Ectodermal cell (in vitro differentiated cells): ENCODE results near the gene UBASH3B.

Experiments
- H3K27ac ChIP-seq: 2 replicates; pipeline ENCODE4 v1.7.0; 2013; ENCODE audit warnings: mild to moderate bottlenecking, low read depth, low read length; ENCODE audit not compliant: insufficient read depth, poor library complexity, severe bottlenecking
- H3K27me3 ChIP-seq: 2 replicates; pipeline ENCODE4 v1.7.0; 2013; ENCODE audit warnings: mild to moderate bottlenecking, low read length; ENCODE audit not compliant: insufficient read depth, control insufficient read depth, poor library complexity, severe bottlenecking
- H3K36me3 ChIP-seq: one replicate; pipeline ENCODE4 v1.7.0; 2013; ENCODE audit warnings: low read length; ENCODE audit not compliant: control insufficient read depth, insufficient read depth
- H3K4me1 ChIP-seq: one replicate; pipeline ENCODE4 v1.7.0; 2013; ENCODE audit warnings: low read length; ENCODE audit not compliant: control insufficient read depth, insufficient read depth
- H3K4me3 ChIP-seq: 2 replicates; pipeline ENCODE4 v1.7.0; 2013; ENCODE audit warnings: low read depth, low read length, control low read depth; ENCODE audit not compliant: insufficient read depth
- H3K9me3 ChIP-seq: 2 replicates; pipeline ENCODE4 v1.7.0; 2013; ENCODE audit warnings: mild to moderate bottlenecking, low read length, moderate library complexity; ENCODE audit not compliant: control insufficient read depth
- WGBS, 2 experiments: methylation state at CpG; one replicate each; pipeline ENCODE4 v1.1.7; 2013; ENCODE audit warnings: missing lambda C conversion rate in 2 of 2; 5-methylcytosine and 5-hydroxymethylcytosine counted together

The UBASH3B gene

GRCh38 chr11:122646549-122647340 is 8.8 kb upstream of the UBASH3B start:
- Histone ChIP-seq H3K9me3 (no peaks in the 10 kb centered on the region), H3K4me3 (no peak overlapping the region), H3K27ac (no peak overlapping the region), H3K27me3 (no peaks in the 10 kb centered on the region), H3K36me3 (no peaks in the 10 kb centered on the region), H3K4me1 (no peaks in the 10 kb centered on the region)
- WGBS, 2 experiments, result 87 to 90% methylated on average over 6 of the region's 6 CpGs

DNA sequence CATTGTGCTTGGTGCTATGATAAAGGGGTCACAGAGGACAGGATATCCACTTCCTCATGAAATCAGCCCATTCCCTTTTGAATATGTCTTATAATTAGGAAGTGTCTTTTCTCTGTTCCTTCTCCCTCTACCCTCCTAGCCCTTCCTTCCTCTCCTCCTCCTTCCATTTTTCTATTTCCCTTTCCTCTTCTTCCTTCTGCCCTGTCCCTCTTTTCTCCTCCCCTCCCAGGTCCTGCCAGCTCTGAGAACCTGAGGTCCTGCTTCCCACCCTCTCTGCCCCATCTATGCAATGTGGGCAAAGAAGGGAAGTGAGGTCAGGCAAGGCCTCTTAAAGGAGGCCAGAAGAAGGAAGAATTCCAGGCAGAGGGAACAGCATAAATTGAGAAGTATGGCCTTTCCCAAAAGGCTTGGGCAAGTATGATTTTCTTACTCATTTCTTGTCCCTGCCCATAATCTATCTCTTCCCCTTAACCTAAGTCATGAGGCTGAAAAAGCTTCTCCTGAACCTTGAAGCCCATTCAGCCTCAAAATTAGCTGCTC is 7.7 kb upstream of the UBASH3B start:
- Histone ChIP-seq H3K9me3 (no peaks in the 10 kb centered on the region), H3K4me3 (no peak overlapping the region), H3K4me1 (no peaks in the 10 kb centered on the region), H3K36me3 (no peaks in the 10 kb centered on the region), H3K27ac (no peak overlapping the region), H3K27me3 (no peaks in the 10 kb centered on the region)

GRCh38 chr11:122649116-122649515 is 6.4 kb upstream of the UBASH3B start:
- Histone ChIP-seq H3K4me1 (no peaks in the 10 kb centered on the region), H3K4me3 (no peak overlapping the region), H3K9me3 (no peaks in the 10 kb centered on the region), H3K36me3 (no peaks in the 10 kb centered on the region), H3K27ac (no peak overlapping the region), H3K27me3 (peaks cover 7% of the 10 kb centered on the region)
- WGBS, 2 experiments, result 94 to 99% methylated on average over 3 of the region's 3 CpGs

- Histone ChIP-seq H3K27ac (no peak overlapping the region), H3K36me3 (no peaks in the 10 kb centered on the region), H3K4me3 (no peak overlapping the region), H3K4me1 (no peaks in the 10 kb centered on the region), H3K9me3 (no peaks in the 10 kb centered on the region), H3K27me3 (peaks cover 22% of the 10 kb centered on the region)
- 14 to 25% methylated on average over 1 of the region's 1 CpG for WGBS, 2 experiments
These were observed 4.9 kb upstream of the UBASH3B start for GRCh38 chr11:122650619-122651018.

DNA sequence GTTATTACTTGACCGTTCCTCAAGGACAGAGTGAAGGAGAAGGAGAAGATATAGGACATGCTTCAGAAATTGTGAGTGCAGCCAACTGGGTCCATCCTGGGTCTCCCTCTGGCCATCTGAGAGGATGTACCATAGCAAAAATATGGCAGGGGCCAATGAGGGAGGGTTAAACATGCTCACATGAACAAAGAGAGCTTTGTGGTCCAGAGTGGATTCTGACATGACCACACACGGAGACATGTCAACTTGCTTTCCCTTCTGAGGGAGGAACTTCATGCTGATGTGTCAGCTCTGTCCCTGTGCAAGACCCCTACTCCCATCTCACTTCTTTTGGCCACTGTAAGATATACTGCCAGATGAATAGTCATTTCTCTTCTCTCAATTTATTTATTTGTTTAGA is 3.0 kb upstream of the UBASH3B start:
- Histone ChIP-seq H3K27ac (no peak overlapping the region), H3K27me3 (peaks cover 35% of the 10 kb centered on the region), H3K4me3 (no peak overlapping the region), H3K36me3 (no peaks in the 10 kb centered on the region), H3K4me1 (no peaks in the 10 kb centered on the region), H3K9me3 (no peaks in the 10 kb centered on the region)
- 90 to 92% methylated on average over 2 of the region's 2 CpGs for WGBS, 2 experiments

DNA sequence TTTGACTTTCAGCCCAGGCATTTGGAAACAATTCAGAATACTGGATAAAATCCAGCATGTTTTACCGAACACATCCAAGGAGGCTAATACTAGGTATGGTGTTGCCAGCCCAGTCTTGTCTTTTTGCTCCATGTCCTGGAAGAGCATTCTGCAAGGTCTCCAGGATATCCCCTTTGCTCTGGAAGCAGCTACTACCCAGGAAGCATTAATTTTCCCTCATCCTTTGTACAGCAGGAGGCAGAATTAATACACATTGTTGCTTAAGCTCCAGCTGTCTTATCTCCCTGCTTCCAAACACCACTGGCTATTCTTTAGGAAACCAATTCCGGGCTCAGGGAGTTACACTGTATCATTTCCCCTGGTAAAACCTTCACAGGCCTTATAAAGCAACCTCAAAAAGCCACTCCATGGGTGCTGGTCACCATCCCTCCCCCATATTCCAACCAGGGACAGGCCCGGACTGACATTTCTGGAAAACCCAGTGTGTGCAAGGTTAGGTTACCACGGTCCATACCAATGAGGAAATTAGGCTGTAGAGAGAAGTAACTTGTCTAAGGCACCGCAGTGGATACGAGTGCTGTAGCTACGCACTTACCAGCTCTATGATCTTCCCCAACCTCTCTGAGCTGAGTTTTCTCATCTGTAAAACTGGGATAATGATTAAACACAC is 1.5 kb upstream of the UBASH3B start:
- H3K4me3 ChIP-seq, result no peak overlapping the region
- peaks cover 36% of the 10 kb centered on the region for H3K27me3 ChIP-seq
- no peaks in the 10 kb centered on the region for H3K4me1 ChIP-seq
- H3K27ac ChIP-seq, result no peak overlapping the region
- no peaks in the 10 kb centered on the region for H3K36me3 ChIP-seq
- 86 to 89% methylated on average over 7 of the region's 7 CpGs for WGBS, 2 experiments
- no peaks in the 10 kb centered on the region for H3K9me3 ChIP-seq

DNA sequence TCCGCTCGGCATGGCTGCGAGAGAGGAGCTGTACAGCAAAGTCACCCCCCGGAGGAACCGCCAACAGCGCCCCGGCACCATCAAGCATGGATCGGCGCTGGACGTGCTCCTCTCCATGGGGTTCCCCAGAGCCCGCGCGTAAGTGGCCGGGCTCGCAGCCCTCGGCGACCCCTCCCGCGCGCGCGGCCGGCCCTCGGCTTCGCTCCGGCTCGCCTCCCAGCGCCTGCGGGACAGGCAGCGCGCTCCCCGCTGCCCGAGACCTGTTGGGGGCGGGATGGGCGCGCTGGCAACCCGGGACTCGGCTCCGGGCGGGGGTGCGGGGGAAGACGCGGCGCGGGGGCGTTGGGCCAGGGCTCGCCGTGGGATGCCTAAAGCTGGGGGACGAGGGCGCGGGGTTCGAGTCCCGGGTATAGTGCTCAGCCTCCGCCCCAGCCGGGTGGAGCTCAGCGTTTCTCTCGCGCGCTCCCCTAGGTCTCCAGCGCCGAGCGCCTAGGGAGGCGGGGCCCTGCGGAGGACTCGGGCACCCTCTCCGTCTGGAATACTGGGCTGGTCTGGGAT is 630 bp downstream of the UBASH3B start:
- H3K4me1 ChIP-seq, result peaks cover 7% of the 10 kb centered on the region
- no peaks in the 10 kb centered on the region for H3K9me3 ChIP-seq
- no peak overlapping the region for H3K27ac ChIP-seq
- peak overlapping the region; percentile 79 for H3K4me3 ChIP-seq
- WGBS, 2 experiments, result 0% methylated on average over 66 of the region's 66 CpGs
- peaks cover 36% of the 10 kb centered on the region for H3K27me3 ChIP-seq
- H3K36me3 ChIP-seq, result no peaks in the 10 kb centered on the region

GRCh38 chr11:122656631-122657101 is 1.1 kb downstream of the UBASH3B start:
- 2% methylated on average over 25 of the region's 25 CpGs for WGBS, 2 experiments
- Histone ChIP-seq H3K9me3 (no peaks in the 10 kb centered on the region), H3K27ac (no peak overlapping the region), H3K36me3 (no peaks in the 10 kb centered on the region), H3K4me1 (peaks cover 8% of the 10 kb centered on the region), H3K27me3 (peaks cover 36% of the 10 kb centered on the region), H3K4me3 (peak overlapping the region; percentile 79)

DNA sequence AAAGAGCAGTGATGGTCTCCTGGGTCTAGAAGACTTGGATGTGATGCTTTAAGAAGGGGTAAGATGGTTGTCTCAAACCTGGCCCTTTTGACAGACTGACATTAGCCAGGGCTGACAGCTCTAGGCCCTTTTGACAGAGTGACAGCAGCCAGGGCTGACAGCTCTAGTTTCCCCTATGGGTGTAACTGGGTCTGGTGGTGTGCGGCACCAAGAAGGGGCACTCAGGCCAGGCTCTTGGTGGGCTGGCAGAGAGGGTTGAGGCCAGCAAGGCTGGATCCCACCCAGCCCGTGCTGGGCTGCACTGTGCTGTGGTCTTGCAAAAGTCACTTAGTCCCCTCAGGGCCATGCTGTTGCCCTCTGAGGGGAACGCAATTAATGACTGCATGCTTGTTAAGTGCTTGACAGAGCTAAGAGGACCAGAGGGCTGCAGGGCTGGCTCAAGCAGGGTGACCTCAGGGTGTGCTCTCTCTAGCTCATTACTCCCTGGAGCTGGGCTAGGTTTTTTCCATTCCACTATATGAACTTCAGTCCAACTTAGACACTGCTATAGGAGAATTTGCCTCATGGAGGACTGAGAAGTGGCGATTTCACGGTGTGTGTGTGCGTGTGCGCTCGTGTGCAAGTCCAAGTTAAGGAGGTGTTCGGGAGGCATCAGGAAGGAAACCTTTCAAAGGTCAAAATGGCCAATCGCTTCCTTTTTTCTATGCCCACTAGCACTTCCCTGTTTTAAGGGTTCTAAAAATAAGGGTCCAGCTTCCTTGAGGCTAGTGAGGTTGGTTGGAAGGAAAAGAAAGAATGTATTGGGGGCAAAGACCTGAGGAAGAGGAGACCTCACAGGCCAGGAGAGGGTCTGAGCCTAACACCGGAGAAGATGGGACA is 4.4 kb downstream of the UBASH3B start:
- Histone ChIP-seq H3K36me3 (no peaks in the 10 kb centered on the region), H3K27ac (no peak overlapping the region), H3K4me1 (peaks cover 17% of the 10 kb centered on the region), H3K4me3 (no peak overlapping the region), H3K27me3 (peaks cover 21% of the 10 kb centered on the region), H3K9me3 (no peaks in the 10 kb centered on the region)
- 93 to 95% methylated on average over 11 of the region's 11 CpGs for WGBS, 2 experiments
